Esophagus squamous epithelium (tissue), 4 donors: ENCODE measurements around the gene ACP4.

ENCODE experiments used
- CTCF ChIP-seq, 6 experiments: fragments of 450-650 bp in 4 of 6; fragments of 200-600 bp in 2 of 6; sonication (generic) in 2 of 6; IDR thresholded peaks; one replicate each; pipeline ENCODE4 v1.5.1; 2016 to 2019; ENCODE audit warnings: antibody characterized with exemption in 6 of 6, mild to moderate bottlenecking in 4 of 6, moderate library complexity in 4 of 6
- POLR2A ChIP-seq, 4 donors: fragments of 450-650 bp; IDR thresholded peaks; one replicate each; pipeline ENCODE4 v1.6.1; 2017; ENCODE audit warnings: antibody characterized with exemption in 4 of 4, mild to moderate bottlenecking in 4 of 4, moderate library complexity in 3 of 4

GRCh38 chr19:50821248-50821612, 31.0 kb downstream of the ACP4 start:
- TF ChIP-seq CTCF (IDR thresholded peaks at IDR 0.05) (no peak), POLR2A (IDR thresholded peaks at IDR 0.05) (no peak)
